Liver (tissue), 9 donors: ENCODE measurements around the gene MARCHF3. TPM values are rescaled to one million over a fixed set of nuclear protein-coding genes. Genes with fewer than 3 reads are reported as not detected.

Experiments
- DNase-seq: peaks from one replicate; pipeline ENCODE4 v3.0.0-alpha.2; 2017; ENCODE audit warnings: low spot score
- H3K27ac ChIP-seq, 2 donors: one replicate each; pipeline ENCODE4 v1.7.0; 2013; ENCODE audit warnings: inconsistent platforms in 2 of 2, low read length in 2 of 2, control low read depth in 1 of 2, low read depth in 1 of 2, mild to moderate bottlenecking in 1 of 2
- H3K27me3 ChIP-seq, 4 donors: one replicate each; pipeline versions ENCODE4 v1.6.1 to v1.7.0; 2013; ENCODE audit warnings: low read length in 3 of 4, inconsistent platforms in 1 of 4, mild to moderate bottlenecking in 1 of 4, moderate library complexity in 1 of 4; ENCODE audit not compliant: control insufficient read depth in 4 of 4, insufficient read depth in 4 of 4
- H3K36me3 ChIP-seq, 4 donors: one replicate each; pipeline versions ENCODE4 v1.6.1 to v1.7.0; 2013; ENCODE audit warnings: low read length in 3 of 4, mild to moderate bottlenecking in 3 of 4, low read depth in 1 of 4, moderate library complexity in 1 of 4; ENCODE audit not compliant: control insufficient read depth in 4 of 4, insufficient read depth in 3 of 4
- H3K4me1 ChIP-seq, 4 donors: one replicate each; pipeline versions ENCODE4 v1.6.1 to v1.7.0; 2013; ENCODE audit warnings: low read length in 3 of 4, mild to moderate bottlenecking in 3 of 4, moderate library complexity in 1 of 4; ENCODE audit not compliant: control insufficient read depth in 4 of 4, insufficient read depth in 4 of 4
- H3K4me3 ChIP-seq, 3 donors: one replicate each; pipeline versions ENCODE4 v1.6.1 to v1.7.0; 2013; ENCODE audit warnings: low read length in 3 of 3, control low read depth in 1 of 3, low read depth in 1 of 3, mild to moderate bottlenecking in 1 of 3
- H3K9ac ChIP-seq, 2 donors: one replicate each; pipeline ENCODE4 v1.7.0; 2013; ENCODE audit warnings: low read length in 2 of 2, mild to moderate bottlenecking in 2 of 2, moderate library complexity in 2 of 2, control low read depth in 1 of 2, low read depth in 1 of 2
- H3K9me3 ChIP-seq, 4 donors: one replicate each; pipeline versions ENCODE4 v1.6.1 to v1.7.0; 2013; ENCODE audit warnings: low read length in 3 of 4; ENCODE audit not compliant: control insufficient read depth in 4 of 4
- EGR1 ChIP-seq, 2 donors: IDR thresholded peaks; 2 replicates each; pipeline ENCODE4 v1.6.1; 2016 to 2018; ENCODE audit warnings: antibody characterized with exemption in 2 of 2, low read depth in 2 of 2
- GABPA ChIP-seq, 2 donors: IDR thresholded peaks in 1 of 2; conservative IDR thresholded peaks in 1 of 2; 2 replicates each; pipeline ENCODE4 v1.6.1; 2016; ENCODE audit warnings: antibody characterized with exemption in 2 of 2, mild to moderate bottlenecking in 1 of 2, moderate library complexity in 1 of 2
- HNF4A ChIP-seq, 2 donors: conservative IDR thresholded peaks; 2 replicates each; pipeline ENCODE4 v1.6.1; 2016; ENCODE audit warnings: antibody characterized with exemption in 2 of 2, mild to moderate bottlenecking in 2 of 2
- HNF4G ChIP-seq: IDR thresholded peaks from 2 replicates; pipeline ENCODE4 v1.6.1; 2016; ENCODE audit warnings: antibody characterized with exemption
- NR2F2 ChIP-seq: IDR thresholded peaks from 2 replicates; pipeline ENCODE4 v1.6.1; 2016; ENCODE audit warnings: antibody characterized with exemption
- RAD21 ChIP-seq, 2 donors: IDR thresholded peaks; 2 replicates each; pipeline ENCODE4 v1.6.1; 2016; ENCODE audit warnings: antibody characterized with exemption in 2 of 2, mild to moderate bottlenecking in 2 of 2
- RXRA ChIP-seq, 2 donors: IDR thresholded peaks; 2 replicates each; pipeline ENCODE4 v1.6.1; 2017 to 2018; ENCODE audit warnings: antibody characterized with exemption in 2 of 2, mild to moderate bottlenecking in 1 of 2
- TAF1 ChIP-seq: conservative IDR thresholded peaks from 2 replicates; pipeline ENCODE4 v1.6.1; 2016; ENCODE audit warnings: antibody characterized with exemption, mild to moderate bottlenecking
- YY1 ChIP-seq: IDR thresholded peaks from 2 replicates; pipeline ENCODE4 v1.6.1; 2016; ENCODE audit warnings: antibody characterized with exemption, mild to moderate bottlenecking
- WGBS: extraction: QIAGEN DNeasy Blood & Tissue Kit; methylation state at CpG from one replicate; pipeline ENCODE4 v1.1.7; 2013; 5-methylcytosine and 5-hydroxymethylcytosine counted together
- polyA plus RNA-seq, 2 donors: library from polyadenylated mRNA; stranded (reverse) in 1 of 2; unstranded in 1 of 2; fragments of 200-250 nt in 1 of 2; fragments of >200 nt in 1 of 2; fragmentation: Nextera tagmentation in 1 of 2; extraction: Ambion mirVana in 1 of 2; gene quantifications; one replicate each; pipeline versions ENCODE4 v1.2.1 to v1.2.3, GENCODE V29; 2013 to 2015
- total RNA-seq, 2 donors: library from RNA; depleted of rRNA; stranded (reverse); fragments of >200 nt; gene quantifications; one replicate each; pipeline ENCODE4 v1.2.3, GENCODE V29; 2014
- TF ChIP-seq, protein P1 (sequence below): IDR thresholded peaks from 2 replicates; pipeline ENCODE4 v1.6.1; 2016; ENCODE audit warnings: antibody characterized with exemption
- TF ChIP-seq, protein P2 (sequence below): IDR thresholded peaks from 2 replicates; pipeline ENCODE4 v1.6.1; 2016; ENCODE audit warnings: antibody characterized with exemption
- TF ChIP-seq, protein P3 (sequence below): fragments of 150-350 bp; IDR thresholded peaks from 2 replicates; pipeline ENCODE4 v1.5.1; 2017; ENCODE audit warnings: improper control_type of control experiment, low read depth, low read length; ENCODE audit not compliant: missing input control
- TF ChIP-seq, protein P4 (sequence below): IDR thresholded peaks from 2 replicates; pipeline ENCODE4 v1.6.1; 2016; ENCODE audit warnings: antibody characterized with exemption
- donor health status: healthy.
- donor health status: healthy.
- donor health status: healthy.
- donor health status: healthy.
- donor health status: healthy.

MARCHF3 gene
- total and polyA plus RNA-seq, 4 donors: 0.93 to 51.0 (median 1.4) TPM

DNA sequence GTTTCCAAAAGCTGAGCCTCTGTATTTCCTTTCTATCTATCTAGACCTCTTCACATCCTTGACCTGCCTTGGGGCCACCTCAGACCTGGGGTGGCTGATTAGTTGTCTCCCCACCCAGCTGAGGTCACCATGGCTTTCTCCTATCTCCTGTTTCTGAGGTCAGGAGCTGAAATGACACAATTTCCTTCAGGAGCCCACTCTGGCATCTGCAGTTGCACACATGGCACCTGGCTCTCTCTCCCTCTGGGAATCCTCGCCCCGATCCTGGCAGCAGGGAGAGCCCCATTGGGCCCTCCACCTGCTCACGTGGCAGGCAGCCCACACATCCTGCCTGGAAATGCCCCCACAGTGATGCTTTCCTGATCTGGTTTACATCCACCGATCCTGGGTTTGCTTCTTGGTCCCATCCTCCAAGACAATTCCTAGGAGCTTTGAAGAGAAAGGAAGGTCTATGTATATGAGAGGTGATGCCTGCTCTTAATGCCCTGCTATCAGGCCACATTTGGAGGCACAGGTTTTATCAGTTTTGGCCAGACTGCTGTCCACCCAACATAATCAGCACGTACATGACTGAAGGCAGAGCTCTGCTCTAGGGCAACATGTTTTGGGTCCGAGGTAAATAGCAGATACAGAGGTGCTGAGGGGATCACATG is 53.7 kb downstream of the MARCHF3 start:
- H3K4me1 ChIP-seq: no peaks in the 10 kb centered on the region
- peak; percentile 76 for DNase-seq
- 89% methylated on average over 6 of the region's 6 CpGs for WGBS
- H3K4me3 ChIP-seq: no peak overlapping the region
- TF ChIP-seq HNF4G (no peak), YY1 (no peak), NR2F2 (no peak), GABPA (IDR thresholded peaks at IDR 0.05 in 1 of 2, conservative IDR thresholded peaks at IDR 0.05 in 1 of 2) (no peak), HNF4A (conservative IDR thresholded peaks at IDR 0.05) (no peak), RXRA (IDR thresholded peaks at IDR 0.05) (no peak), TAF1 (no peak), RAD21 (IDR thresholded peaks at IDR 0.05) (no peak), EGR1 (IDR thresholded peaks at IDR 0.05; ENCODE audit: low read depth in 2 of 2) (no peak)
- TF ChIP-seq, protein P1, sequence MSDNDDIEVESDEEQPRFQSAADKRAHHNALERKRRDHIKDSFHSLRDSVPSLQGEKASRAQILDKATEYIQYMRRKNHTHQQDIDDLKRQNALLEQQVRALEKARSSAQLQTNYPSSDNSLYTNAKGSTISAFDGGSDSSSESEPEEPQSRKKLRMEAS: no peak
- TF ChIP-seq, protein P2, sequence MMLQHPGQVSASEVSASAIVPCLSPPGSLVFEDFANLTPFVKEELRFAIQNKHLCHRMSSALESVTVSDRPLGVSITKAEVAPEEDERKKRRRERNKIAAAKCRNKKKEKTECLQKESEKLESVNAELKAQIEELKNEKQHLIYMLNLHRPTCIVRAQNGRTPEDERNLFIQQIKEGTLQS: no peak
- TF ChIP-seq, protein P3, sequence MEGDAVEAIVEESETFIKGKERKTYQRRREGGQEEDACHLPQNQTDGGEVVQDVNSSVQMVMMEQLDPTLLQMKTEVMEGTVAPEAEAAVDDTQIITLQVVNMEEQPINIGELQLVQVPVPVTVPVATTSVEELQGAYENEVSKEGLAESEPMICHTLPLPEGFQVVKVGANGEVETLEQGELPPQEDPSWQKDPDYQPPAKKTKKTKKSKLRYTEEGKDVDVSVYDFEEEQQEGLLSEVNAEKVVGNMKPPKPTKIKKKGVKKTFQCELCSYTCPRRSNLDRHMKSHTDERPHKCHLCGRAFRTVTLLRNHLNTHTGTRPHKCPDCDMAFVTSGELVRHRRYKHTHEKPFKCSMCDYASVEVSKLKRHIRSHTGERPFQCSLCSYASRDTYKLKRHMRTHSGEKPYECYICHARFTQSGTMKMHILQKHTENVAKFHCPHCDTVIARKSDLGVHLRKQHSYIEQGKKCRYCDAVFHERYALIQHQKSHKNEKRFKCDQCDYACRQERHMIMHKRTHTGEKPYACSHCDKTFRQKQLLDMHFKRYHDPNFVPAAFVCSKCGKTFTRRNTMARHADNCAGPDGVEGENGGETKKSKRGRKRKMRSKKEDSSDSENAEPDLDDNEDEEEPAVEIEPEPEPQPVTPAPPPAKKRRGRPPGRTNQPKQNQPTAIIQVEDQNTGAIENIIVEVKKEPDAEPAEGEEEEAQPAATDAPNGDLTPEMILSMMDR: no peak
- TF ChIP-seq, protein P4, sequence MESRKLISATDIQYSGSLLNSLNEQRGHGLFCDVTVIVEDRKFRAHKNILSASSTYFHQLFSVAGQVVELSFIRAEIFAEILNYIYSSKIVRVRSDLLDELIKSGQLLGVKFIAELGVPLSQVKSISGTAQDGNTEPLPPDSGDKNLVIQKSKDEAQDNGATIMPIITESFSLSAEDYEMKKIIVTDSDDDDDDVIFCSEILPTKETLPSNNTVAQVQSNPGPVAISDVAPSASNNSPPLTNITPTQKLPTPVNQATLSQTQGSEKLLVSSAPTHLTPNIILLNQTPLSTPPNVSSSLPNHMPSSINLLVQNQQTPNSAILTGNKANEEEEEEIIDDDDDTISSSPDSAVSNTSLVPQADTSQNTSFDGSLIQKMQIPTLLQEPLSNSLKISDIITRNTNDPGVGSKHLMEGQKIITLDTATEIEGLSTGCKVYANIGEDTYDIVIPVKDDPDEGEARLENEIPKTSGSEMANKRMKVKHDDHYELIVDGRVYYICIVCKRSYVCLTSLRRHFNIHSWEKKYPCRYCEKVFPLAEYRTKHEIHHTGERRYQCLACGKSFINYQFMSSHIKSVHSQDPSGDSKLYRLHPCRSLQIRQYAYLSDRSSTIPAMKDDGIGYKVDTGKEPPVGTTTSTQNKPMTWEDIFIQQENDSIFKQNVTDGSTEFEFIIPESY: no peak
- no peak overlapping the region for H3K9ac ChIP-seq
- H3K27ac ChIP-seq: no peak overlapping the region
- no peaks in the 10 kb centered on the region for H3K9me3 ChIP-seq
- H3K27me3 ChIP-seq: no peaks in the 10 kb centered on the region
- no peaks in the 10 kb centered on the region for H3K36me3 ChIP-seq

DNA sequence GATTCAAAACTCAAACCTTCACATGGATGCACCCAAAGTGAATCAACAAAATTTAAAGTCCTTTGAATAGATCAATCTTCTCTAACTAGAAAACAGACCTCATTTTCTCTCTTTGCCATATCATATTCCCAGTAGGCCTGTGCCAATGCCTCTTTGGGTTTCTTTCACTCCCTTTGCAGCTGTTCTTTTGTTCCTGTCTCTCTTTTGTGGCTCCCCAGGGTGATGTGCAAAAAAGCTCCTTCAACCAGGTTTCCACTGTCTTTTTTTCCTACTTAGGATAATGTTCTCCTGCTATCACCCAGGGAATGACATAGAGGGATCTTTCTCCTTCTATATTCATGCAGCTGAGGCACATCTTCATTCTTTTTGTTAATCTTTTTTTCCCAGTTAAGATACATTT is 54.6 kb downstream of the MARCHF3 start:
- TF ChIP-seq HNF4G: no peak
- TF ChIP-seq, protein P4: no peak
- Histone ChIP-seq H3K4me1 (no peaks in the 10 kb centered on the region), H3K27me3 (no peaks in the 10 kb centered on the region), H3K9me3 (no peaks in the 10 kb centered on the region), H3K4me3 (no peak overlapping the region), H3K27ac (no peak overlapping the region), H3K9ac (no peak overlapping the region), H3K36me3 (no peaks in the 10 kb centered on the region)
- DNase-seq: no peak
